Measurements from ENCODE around the gene PIAS2.

DNA sequence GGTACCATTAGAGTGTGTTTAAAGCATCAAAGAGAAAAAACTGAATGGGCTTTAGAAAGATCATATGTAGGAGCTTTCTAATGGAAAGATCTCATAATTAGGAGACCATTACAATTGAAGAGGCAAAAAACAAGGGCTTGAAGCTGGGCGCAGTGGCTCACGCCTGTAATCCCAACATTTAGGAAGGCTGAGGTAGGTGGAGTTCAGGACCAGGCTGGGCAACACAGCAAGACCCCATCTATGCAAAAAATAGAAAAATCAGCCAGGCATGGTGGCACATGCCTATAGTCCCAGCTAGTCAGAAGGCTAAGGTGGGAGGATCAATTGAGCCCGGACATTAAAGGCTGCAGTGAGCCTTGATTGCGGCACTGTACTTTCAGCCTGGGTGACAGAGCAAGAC is 59.0 kb downstream of the PIAS2 start:
- TF ChIP-seq EZH2 (IDR thresholded peaks at IDR 0.05; ENCODE audit: low read length), result no peak
- no peak for TF ChIP-seq CTCF (optimal IDR thresholded peaks at IDR 0.05 in 1 of 3, IDR thresholded peaks at IDR 0.05 in 1 of 3, conservative IDR thresholded peaks at IDR 0.05 in 1 of 3; ENCODE audit: extremely low read depth in 1 of 3, insufficient read depth in 2 of 3, low read length in 3 of 3)

All from keratinocyte (primary cell).